ENCODE data around the gene ASB14.

ASB14 gene

GRCh38 chr3:57257678-57258077, 34.8 kb downstream of the ASB14 start:
- DNase-seq = no peak

DNA sequence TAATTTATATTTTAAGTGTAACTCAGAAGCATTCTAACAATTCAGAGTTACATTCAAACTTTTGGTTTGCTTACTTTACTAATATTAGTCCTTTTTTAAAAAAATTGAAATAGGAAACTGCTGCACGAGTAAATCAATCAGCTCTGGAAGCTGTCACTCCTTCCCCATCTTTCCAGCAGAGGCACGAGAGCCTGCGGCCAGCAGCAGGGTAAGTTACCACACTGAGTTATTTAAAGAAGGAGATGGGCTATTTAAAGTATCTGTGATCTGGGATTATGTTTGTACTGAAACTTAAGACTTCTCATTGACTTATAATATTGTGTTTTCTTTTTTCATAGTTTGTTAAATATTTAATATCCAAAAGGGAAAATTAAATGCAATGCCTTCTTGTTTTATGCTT, 35.6 kb downstream of the ASB14 start:
- no peak for DNase-seq

GRCh38 chr3:57252404-57252803, 40.1 kb downstream of the ASB14 start:
- DNase-seq = no peak

DNA sequence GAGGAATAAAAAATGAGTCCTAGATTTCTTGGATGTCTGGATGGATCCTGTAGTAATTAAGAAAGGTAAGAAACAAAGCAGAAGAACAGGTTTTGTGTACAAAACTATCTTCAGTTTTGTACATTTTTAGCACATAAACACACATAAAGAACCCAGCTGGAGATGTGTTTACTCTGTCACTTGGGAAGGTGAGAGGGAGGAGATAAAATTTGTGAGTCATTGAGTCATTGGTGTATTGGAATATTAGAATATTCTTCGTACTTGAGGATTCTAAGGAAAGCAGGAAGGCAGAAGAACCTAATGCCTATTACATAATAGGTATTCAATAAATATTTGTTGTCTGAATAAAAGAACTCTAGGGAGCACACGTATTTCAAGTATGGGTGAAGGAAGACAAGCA, 47.5 kb downstream of the ASB14 start:
- DNase-seq = no peak

DNA sequence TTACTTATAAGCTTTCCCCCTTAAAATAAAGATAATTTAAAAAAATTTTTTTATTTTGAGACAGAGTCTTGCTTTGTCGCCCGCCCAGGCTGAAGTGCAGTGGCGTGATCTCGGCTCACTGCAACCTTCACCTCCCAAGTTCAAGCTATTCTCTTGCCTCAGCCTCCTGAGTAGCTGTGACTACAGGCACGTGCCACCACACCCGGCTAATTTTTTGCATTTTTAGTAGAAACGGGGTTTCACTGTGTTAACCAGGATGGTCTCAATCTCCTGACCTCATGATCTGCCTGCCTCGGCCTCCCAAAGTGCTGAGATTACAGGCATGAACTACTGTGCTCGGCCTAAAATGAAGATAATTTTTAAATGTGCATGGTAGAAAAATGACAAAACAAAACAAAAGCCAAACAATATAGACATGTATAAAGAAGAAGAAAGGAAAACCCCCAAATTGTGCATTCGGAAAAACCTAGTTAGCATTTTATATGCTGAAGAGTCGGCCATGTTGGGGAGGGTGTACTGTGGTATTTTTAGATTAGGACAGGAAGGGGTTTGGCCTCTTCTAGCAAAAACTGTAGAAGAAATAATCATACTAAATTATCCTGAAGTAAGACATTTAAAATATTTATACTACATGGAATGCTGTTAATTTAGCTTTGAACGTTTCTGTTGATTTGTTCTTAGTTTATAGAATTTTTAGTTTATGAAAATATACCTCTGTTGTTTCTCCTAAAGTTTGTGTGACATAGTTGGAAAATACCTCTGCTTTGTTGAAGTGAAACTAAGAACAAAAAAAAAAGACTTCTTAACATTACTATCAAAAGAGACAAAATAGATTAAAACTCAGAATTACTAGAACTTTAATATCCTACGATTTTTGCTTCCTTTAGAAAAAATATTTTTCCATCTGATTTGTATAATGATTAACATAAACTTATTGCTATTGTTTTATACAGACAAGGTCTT, 57.6 kb downstream of the ASB14 start:
- no peak for DNase-seq

GRCh38 chr3:57233799-57234198, 58.7 kb downstream of the ASB14 start:
- no peak for DNase-seq

- DNase-seq = no peak
These were observed 62.5 kb downstream of the ASB14 start for GRCh38 chr3:57230006-57230405.

- peak; percentile 25 for DNase-seq
These were observed 64.3 kb downstream of the ASB14 start for GRCh38 chr3:57227930-57228751.

DNA sequence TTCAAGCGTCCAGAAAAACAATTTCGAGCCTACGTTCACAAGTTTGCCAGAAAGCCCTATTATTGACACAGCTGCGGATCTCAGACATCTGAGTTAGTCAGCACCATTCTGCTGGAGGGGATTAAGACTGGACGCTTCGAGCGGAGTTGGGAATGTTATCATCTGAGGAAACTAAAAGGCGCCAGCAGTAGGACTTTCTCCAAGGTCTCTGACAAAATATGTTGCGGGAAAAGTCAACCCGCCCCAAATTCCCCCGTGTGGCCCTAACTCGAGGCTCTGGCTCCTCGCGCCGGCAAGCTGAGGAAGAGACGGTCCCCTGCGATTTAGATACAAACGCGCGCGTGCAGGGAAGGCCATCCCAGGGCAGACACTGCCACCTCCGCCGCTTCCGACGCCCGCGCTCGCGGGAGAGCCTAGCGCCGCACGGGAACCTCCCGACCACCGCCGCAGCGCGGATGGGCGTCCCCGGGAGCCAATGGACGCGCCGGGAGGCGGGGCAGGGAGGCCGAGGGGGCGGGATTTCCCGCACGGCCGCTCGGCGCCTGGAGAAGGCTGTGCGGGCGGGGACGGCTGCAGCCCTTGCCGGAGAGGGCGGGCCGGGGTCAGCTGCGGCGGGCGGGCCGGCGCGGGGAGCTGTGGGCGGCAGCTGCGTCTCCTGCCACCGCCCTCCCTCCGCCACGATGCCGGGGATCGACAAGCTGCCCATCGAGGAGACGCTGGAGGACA, 65.1 kb downstream of the ASB14 start, which contains the start of gene APPL1:
Gene APPL1, plus strand, starts transcription at position 526 of the 726 bp plus-strand sequence. Its CDS starts 155 bp downstream, at position 681.
- DNase-seq = peak; percentile 82

DNA sequence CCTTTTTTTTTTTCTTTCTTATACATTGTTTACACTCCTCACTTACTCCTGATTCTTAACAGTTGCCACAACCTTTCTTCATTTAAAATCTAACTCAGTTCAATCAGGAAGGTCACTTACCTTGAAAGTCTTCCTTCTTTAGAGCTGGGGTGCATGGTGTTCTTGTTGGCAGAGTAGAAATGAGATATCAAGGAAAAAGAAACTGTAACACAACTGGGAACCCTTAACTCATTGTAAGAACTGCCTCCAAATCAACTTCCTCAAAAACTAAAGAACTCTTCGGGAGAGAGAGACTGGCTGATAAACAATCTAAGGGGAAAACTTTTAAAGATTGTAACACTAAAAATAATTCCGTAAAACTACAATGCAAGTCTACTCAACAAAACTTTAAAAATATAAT, 66.3 kb downstream of the ASB14 start:
- no peak for DNase-seq

DNA sequence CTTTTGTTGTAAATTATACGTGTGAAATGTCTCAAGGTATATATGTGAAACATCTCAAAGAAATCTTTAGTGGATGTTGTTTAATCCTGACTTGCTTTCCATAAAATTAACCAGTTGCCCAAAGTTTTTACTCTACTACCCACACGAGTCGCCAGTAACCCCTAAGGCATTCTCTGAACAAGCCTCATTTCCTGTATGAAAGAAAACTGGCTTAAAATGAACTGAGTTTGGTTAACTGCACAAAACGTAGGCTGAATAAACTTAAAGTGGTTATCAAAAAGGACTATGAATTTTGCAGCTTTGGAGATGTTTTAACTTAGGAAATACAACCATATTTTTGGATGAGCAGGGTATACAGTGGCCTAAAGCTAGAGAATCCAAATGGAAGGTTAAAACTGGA, 67.6 kb downstream of the ASB14 start:
- DNase-seq = no peak

DNA sequence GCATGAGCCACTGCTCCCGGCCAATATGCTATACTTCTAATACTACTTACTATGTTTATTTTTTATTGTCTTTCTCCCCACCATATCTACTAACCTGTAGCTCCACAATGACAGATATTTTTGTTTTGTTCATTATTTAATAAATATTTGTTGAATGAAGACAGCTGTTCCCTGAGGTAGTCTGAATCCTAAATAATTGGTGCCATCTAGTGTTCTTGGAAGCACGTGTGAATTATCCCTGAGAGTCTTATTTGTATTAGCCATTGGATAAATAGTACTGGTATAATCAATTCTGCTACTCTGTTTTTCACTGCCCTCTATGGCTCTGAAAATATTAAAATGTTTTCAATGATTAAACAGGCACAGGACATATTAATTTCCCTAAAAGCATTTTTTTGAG, 70.6 kb downstream of the ASB14 start:
- DNase-seq = no peak
